ENCODE measurements around the gene SLA2. TPM values are rescaled to one million over a fixed set of nuclear protein-coding genes. Genes with fewer than 3 reads are reported as not detected.
"Not testable (repeated sequence)": the region's sequence is repeated elsewhere in the genome, so short reads cannot be mapped to it uniquely, and the experiment has no call there.

SLA2 gene
- total RNA-seq (2014; rRNA removed; shearing (Covaris generic)), result not detected in 2 replicates

GRCh38 chr20:36645998-36646397 lies at the start of gene SLA2:
Gene SLA2, minus strand, starts transcription at chr20:36646196. Its CDS starts 4,861 bp downstream, at chr20:36641335.
- DNase-seq (ENCODE audit: low spot score), result no peak

GRCh38 chr20:36695467-36695866 lies 49.5 kb upstream of the SLA2 start:
- DNase-seq (ENCODE audit: low spot score), result not testable (repeated sequence)

- no peak for DNase-seq (ENCODE audit: low spot score)
These were observed 42.6 kb upstream of the SLA2 start for GRCh38 chr20:36688630-36689029.

GRCh38 chr20:36687850-36688249 lies 41.9 kb upstream of the SLA2 start:
- DNase-seq (ENCODE audit: low spot score), result no peak

GRCh38 chr20:36686944-36687343 lies 40.9 kb upstream of the SLA2 start:
- DNase-seq (ENCODE audit: low spot score), result no peak

- no peak for DNase-seq (ENCODE audit: low spot score)
These were observed 40.5 kb upstream of the SLA2 start for GRCh38 chr20:36686504-36686903.

GRCh38 chr20:36684747-36685146 lies 38.8 kb upstream of the SLA2 start:
- no peak for DNase-seq (ENCODE audit: low spot score)

GRCh38 chr20:36682311-36682710 lies 36.3 kb upstream of the SLA2 start:
- DNase-seq (ENCODE audit: low spot score), result no peak

GRCh38 chr20:36677422-36677771 lies 31.4 kb upstream of the SLA2 start:
- DNase-seq (ENCODE audit: low spot score), result no peak

- no peak for DNase-seq (ENCODE audit: low spot score)
These were observed 30.9 kb upstream of the SLA2 start for GRCh38 chr20:36676701-36677421.

- DNase-seq (ENCODE audit: low spot score), result not testable (repeated sequence)
These were observed 29.5 kb upstream of the SLA2 start for GRCh38 chr20:36675545-36675944.

GRCh38 chr20:36672991-36673390 lies 27.0 kb upstream of the SLA2 start:
- no peak for DNase-seq (ENCODE audit: low spot score)

GRCh38 chr20:36670665-36671357 lies 24.8 kb upstream of the SLA2 start:
- DNase-seq (ENCODE audit: low spot score), result no peak

GRCh38 chr20:36666181-36666740 lies 20.3 kb upstream of the SLA2 start:
- no peak for DNase-seq (ENCODE audit: low spot score)

- no peak for DNase-seq (ENCODE audit: low spot score)
These were observed 17.0 kb upstream of the SLA2 start for GRCh38 chr20:36663031-36663430.

- no peak for DNase-seq (ENCODE audit: low spot score)
These were observed 12.3 kb upstream of the SLA2 start for GRCh38 chr20:36658300-36658699.

- DNase-seq (ENCODE audit: low spot score), result no peak
These were observed 10.7 kb upstream of the SLA2 start for GRCh38 chr20:36656733-36657132.

GRCh38 chr20:36655004-36655403 lies 9.0 kb upstream of the SLA2 start:
- no peak for DNase-seq (ENCODE audit: low spot score)

- no peak for DNase-seq (ENCODE audit: low spot score)
These were observed 8.5 kb upstream of the SLA2 start for GRCh38 chr20:36654506-36654905.

- DNase-seq (ENCODE audit: low spot score), result no peak
These were observed 7.5 kb upstream of the SLA2 start for GRCh38 chr20:36653456-36653855.

GRCh38 chr20:36647196-36648121 lies 1.5 kb upstream of the SLA2 start:
- DNase-seq (ENCODE audit: low spot score), result no peak

GRCh38 chr20:36646678-36647077 lies 682 bp upstream of the SLA2 start:
- no peak for DNase-seq (ENCODE audit: low spot score)
